Lower lobe of right lung (tissue), 2 donors: ENCODE results near the gene SNX15. TPM values are rescaled to one million over a fixed set of nuclear protein-coding genes. Genes with fewer than 3 reads are reported as not detected.
"Not testable (repeated sequence)": the region's sequence is repeated elsewhere in the genome, so short reads cannot be mapped to it uniquely, and the experiment has no call there.

Experiments used
- ATAC-seq, 2 donors: fragments of 200-7000 bp; cut with Tn5 transposase; one replicate each; pipeline ENCODE4 v1.9.1; 2020 to 2022; ENCODE audit warnings: mild to moderate bottlenecking in 2 of 2, moderate library complexity in 2 of 2
- DNase-seq: peaks from one replicate; pipeline ENCODE4 v3.0.0-alpha.2; 2020
- H3K27ac ChIP-seq: fragments of 200-600 bp; one replicate; pipeline ENCODE4 v1.8.0; 2022
- H3K27me3 ChIP-seq: fragments of 200-600 bp; one replicate; pipeline ENCODE4 v1.8.0; 2022; ENCODE audit warnings: low read depth
- H3K36me3 ChIP-seq: fragments of 200-600 bp; one replicate; pipeline ENCODE4 v1.8.0; 2022; ENCODE audit warnings: mild to moderate bottlenecking
- H3K4me1 ChIP-seq: fragments of 200-600 bp; one replicate; pipeline ENCODE4 v1.8.0; 2022
- H3K4me3 ChIP-seq: fragments of 200-600 bp; one replicate; pipeline ENCODE4 v1.8.0; 2022; ENCODE audit warnings: mild to moderate bottlenecking
- H3K9me3 ChIP-seq: fragments of 200-600 bp; one replicate; pipeline ENCODE4 v1.8.0; 2022
- intact Hi-C: fragments of 100-400 bp; cut with DNase I; formaldehyde crosslinking; loops from one replicate; pipeline ENCODE4 v1.11.0; 2022
- total RNA-seq: library from RNA; stranded (reverse); fragmentation: NEBNext Ultra II Directional; extraction: Animal tissue kit (Norgen Biotek cat#: 25700); gene quantifications from one replicate; pipeline ENCODE4 v1.2.1, GENCODE V29; 2021
- TF ChIP-seq, protein P1 (sequence below): fragments of 200-600 bp; IDR thresholded peaks from one replicate; pipeline ENCODE4 v1.8.0; 2022; ENCODE audit warnings: antibody characterized with exemption, mild to moderate bottlenecking
- donor health status: DM: no; HTN: yes; CAD: no; lungs with severe emphysema.

SNX15 gene
- total RNA-seq, 1 donor from 2014 or later = 25.4 TPM

DNA sequence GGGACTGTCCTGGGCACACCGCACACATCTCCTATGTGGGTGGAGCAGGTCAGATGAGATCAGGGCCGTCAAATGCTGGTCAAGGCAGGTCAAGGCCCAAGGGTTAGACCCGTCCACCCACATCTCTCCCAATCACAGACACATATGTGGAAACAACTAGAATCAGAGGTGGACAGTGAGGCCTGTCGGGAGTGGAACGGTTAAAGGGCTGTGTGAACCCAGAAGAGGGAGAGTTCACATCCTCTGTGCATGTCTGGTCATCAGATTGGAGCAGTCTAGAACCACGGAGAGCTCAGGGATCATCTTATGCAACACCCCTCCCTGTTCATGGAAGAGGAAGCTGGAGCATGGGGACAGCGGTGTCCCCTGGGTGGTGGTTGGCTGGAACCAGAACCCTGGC is 7.4 kb upstream of the SNX15 start:
- intact Hi-C loops = no loop called here
- Histone ChIP-seq H3K27ac (no peak overlapping the region), H3K27me3 (no peaks in the 10 kb centered on the region), H3K4me3 (no peak overlapping the region), H3K4me1 (peaks cover 6% of the 10 kb centered on the region), H3K36me3 (peaks cover 43% of the 10 kb centered on the region), H3K9me3 (no peaks in the 10 kb centered on the region)
- ATAC-seq = no peak
- no peak for DNase-seq
- TF ChIP-seq, protein P1, sequence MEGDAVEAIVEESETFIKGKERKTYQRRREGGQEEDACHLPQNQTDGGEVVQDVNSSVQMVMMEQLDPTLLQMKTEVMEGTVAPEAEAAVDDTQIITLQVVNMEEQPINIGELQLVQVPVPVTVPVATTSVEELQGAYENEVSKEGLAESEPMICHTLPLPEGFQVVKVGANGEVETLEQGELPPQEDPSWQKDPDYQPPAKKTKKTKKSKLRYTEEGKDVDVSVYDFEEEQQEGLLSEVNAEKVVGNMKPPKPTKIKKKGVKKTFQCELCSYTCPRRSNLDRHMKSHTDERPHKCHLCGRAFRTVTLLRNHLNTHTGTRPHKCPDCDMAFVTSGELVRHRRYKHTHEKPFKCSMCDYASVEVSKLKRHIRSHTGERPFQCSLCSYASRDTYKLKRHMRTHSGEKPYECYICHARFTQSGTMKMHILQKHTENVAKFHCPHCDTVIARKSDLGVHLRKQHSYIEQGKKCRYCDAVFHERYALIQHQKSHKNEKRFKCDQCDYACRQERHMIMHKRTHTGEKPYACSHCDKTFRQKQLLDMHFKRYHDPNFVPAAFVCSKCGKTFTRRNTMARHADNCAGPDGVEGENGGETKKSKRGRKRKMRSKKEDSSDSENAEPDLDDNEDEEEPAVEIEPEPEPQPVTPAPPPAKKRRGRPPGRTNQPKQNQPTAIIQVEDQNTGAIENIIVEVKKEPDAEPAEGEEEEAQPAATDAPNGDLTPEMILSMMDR = no peak

DNA sequence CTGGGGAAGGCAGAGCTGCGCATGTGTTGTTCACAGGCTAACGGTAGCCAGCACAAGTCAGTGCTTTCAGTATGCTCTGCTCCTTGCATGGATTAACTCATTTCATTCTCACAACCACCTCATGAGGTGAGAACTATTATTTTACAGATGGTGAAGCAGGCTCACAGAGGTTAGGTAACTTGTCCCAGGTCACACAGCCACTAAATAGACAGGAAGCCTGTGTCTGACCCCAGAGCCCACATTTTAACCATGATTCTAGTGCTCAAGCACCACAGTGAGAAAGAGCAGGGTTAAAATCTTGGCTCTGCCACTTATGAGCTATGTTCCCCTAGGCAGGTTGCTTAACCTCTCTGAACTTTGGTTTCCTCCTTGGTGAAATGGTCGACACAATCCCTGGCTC is 6.2 kb upstream of the SNX15 start:
- ATAC-seq (no peak), DNase-seq (no peak)
- Histone ChIP-seq H3K9me3 (no peaks in the 10 kb centered on the region), H3K4me3 (no peak overlapping the region), H3K4me1 (no peaks in the 10 kb centered on the region), H3K27me3 (no peaks in the 10 kb centered on the region), H3K27ac (no peak overlapping the region), H3K36me3 (peaks cover 43% of the 10 kb centered on the region)
- TF ChIP-seq, protein P1 = no peak
- intact Hi-C loops = no loop called here

DNA sequence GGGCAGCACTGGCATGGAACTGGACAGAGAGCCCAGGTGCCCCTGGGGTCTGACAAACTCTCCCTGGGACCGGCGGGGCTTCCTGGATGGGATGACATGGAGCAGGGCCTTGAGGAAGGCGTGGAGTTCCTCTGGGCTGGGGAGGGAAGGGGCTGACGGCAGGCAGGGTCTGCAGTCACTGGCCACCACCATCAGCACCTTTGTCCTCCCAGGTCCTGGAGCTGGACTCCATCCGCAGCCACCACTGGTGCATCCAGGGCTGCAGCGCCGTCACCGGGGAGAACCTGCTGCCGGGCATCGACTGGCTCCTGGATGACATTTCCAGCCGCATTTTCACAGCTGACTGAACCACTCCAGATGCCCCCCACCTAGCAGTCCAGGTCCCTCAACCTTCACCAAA is 5.7 kb upstream of the SNX15 start:
- Histone ChIP-seq H3K27me3 (no peaks in the 10 kb centered on the region), H3K4me1 (no peaks in the 10 kb centered on the region), H3K9me3 (no peaks in the 10 kb centered on the region), H3K4me3 (no peak overlapping the region), H3K36me3 (peaks cover 43% of the 10 kb centered on the region), H3K27ac (no peak overlapping the region)
- ATAC-seq (no peak), DNase-seq (no peak)
- TF ChIP-seq, protein P1 = no peak
- intact Hi-C loops = no loop called here

DNA sequence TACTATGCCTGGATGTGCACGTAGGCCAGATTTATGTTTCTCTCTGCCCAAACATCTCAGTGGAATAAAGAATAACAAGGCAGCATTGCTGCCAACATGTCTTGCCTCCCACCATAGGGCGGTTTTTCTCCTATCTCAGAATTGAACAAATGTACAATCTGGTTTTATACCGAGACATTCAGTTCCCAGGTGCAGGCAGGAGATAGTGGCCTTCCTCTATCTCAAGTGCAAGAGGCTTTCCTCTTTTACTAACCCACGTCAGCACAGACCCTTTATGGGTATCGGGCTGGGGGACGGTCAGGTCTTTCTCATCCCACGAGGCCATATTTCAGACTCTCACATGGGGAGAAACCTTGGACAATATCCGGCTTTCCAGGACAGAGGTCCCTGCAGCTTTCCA is 3.7 kb upstream of the SNX15 start:
- intact Hi-C loops, DNase-seq, H3K9me3 ChIP-seq, ATAC-seq, H3K4me3 ChIP-seq, H3K27ac ChIP-seq, H3K27me3 ChIP-seq: not testable (repeated sequence)
- peaks cover 14% of the 10 kb centered on the region for H3K4me1 ChIP-seq
- peaks cover 36% of the 10 kb centered on the region for H3K36me3 ChIP-seq

DNA sequence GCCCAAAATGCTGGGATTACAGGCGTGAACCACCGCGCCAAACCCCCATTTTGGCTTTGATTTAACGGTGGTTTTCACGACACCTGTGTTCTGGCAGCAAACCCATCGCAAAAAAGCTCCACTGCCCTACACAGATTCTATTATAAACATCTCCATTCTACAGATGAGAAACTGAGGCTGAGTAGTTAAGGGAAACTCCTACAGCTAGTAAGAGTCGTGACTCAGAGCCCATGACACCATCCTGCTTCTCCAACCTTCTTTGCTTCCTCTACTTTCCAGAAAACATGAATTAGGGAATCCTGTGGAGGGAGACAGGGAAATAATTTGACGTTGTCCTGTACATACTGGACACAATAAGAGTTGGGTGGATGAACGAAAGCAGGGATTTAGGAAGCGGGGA is 429 bp upstream of the SNX15 start:
- intact Hi-C loops = no loop called here
- ATAC-seq (no peak), DNase-seq (no peak)
- Histone ChIP-seq H3K36me3 (peaks cover 12% of the 10 kb centered on the region), H3K4me1 (peaks cover 21% of the 10 kb centered on the region), H3K4me3 (peak overlapping the region; percentile 63), H3K9me3 (no peaks in the 10 kb centered on the region), H3K27ac (peak overlapping the region; percentile 83), H3K27me3 (no peaks in the 10 kb centered on the region)
- TF ChIP-seq, protein P1 = no peak

DNA sequence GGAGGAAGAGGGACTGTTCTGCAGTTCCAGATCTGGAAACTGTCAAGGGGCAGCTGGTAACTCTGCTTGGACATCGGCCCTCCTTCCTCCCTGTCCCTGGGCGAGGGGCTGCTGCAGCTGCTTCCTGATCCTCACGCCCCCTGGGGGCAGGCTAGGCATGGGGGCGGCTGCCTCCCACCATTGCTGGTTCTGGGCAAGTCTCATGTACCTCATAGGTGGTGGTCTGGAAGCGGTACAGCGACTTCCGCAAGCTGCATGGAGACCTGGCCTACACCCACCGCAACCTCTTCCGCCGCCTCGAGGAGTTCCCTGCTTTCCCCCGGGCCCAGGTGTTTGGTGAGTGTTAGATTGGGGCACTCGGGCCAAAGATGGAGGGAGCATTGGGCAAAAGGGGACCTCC is 5.0 kb downstream of the SNX15 start:
- intact Hi-C loops = no loop called here
- no peaks in the 10 kb centered on the region for H3K27me3 ChIP-seq
- H3K36me3 ChIP-seq = peaks cover 62% of the 10 kb centered on the region
- H3K9me3 ChIP-seq = no peaks in the 10 kb centered on the region
- no peak for DNase-seq
- ATAC-seq = no peak
- H3K4me3 ChIP-seq = no peak overlapping the region
- peaks cover 15% of the 10 kb centered on the region for H3K4me1 ChIP-seq
- TF ChIP-seq, protein P1 = no peak
- no peak overlapping the region for H3K27ac ChIP-seq
